Measurements from ENCODE around the gene TTBK1.

- TF ChIP-seq CTCF (IDR thresholded peaks at IDR 0.05), result no peak
- TF ChIP-seq POLR2A (IDR thresholded peaks at IDR 0.05), result no peak
These were observed 67.3 kb downstream of the TTBK1 start for GRCh38 chr6:43310624-43311023.
